ENCODE results near the gene PBX2. TPM values are rescaled to one million over a fixed set of nuclear protein-coding genes. Genes with fewer than 3 reads are reported as not detected.
A peak's percentile ranks its signal among the peaks of the same experiment; 100 is the strongest.

PBX2 gene
- total and polyA plus RNA-seq, 10 of the 15 experiments (the other 5 are each of a cell fraction or from before 2014, with no cell fraction given): 0.84 to 66.5 (median 20.6) TPM

GRCh38 chr6:32195902-32196681 is 6.1 kb upstream of the PBX2 start (continued):
- TF ChIP-seq ATF2 (IDR thresholded peaks at IDR 0.05; ENCODE audit: low read length) (no peak), EP300 (IDR thresholded peaks at IDR 0.05; ENCODE audit: borderline replicate concordance in 1 of 2, control insufficient read depth in 1 of 2, low read depth in 2 of 2, low read length in 2 of 2) (peak; percentile 69 to 75), MEF2A (IDR thresholded peaks at IDR 0.05; ENCODE audit: insufficient read depth, low read depth, low read length) (no peak), HDGF (IDR thresholded peaks at IDR 0.05) (no peak; the same call in 1 of the 2 replicates), ETV6 (conservative IDR thresholded peaks at IDR 0.05 in 1 of 2, IDR thresholded peaks at IDR 0.05 in 1 of 2; ENCODE audit: borderline replicate concordance in 1 of 2, low read depth in 1 of 2) (peak in 1 of 2 experiments; percentile 64; a peak in 2 of 4 replicates), RAD51 (IDR thresholded peaks at IDR 0.05) (no peak), TCF12 (IDR thresholded peaks at IDR 0.05; ENCODE audit: low read depth, low read length) (peak; percentile 91), POLR2AphosphoS5 (IDR thresholded peaks at IDR 0.05; ENCODE audit: low read length) (peak; percentile 87), ESRRA (IDR thresholded peaks at IDR 0.05; ENCODE audit: low read length) (no peak), HDAC6 (IDR thresholded peaks at IDR 0.05; ENCODE audit: unreplicated experiment) (no peak), IKZF2 (IDR thresholded peaks at IDR 0.05) (peak; percentile 91), ZNF622 (IDR thresholded peaks at IDR 0.05) (no peak), E2F4 (IDR thresholded peaks at IDR 0.05; ENCODE audit: low read depth, low read length) (peak; percentile 72), YY1 (IDR thresholded peaks at IDR 0.05; ENCODE audit: low read depth, low read length) (peak; percentile 23), EGR1 (IDR thresholded peaks at IDR 0.05; ENCODE audit: borderline replicate concordance in 1 of 2, low read depth in 2 of 2, low read length in 2 of 2) (peak in 1 of 2 experiments; percentile 70; a peak in 1 of 3 replicates), SP1 (IDR thresholded peaks at IDR 0.05; ENCODE audit: low read depth, low read length) (peak; percentile 44), LARP7 (IDR thresholded peaks at IDR 0.05) (peak; percentile 96), PBX3 (IDR thresholded peaks at IDR 0.05; ENCODE audit: insufficient replicate concordance, low read depth, low read length) (peak; percentile 76), TAF1 (IDR thresholded peaks at IDR 0.05; ENCODE audit: borderline replicate concordance, low read depth, low read length) (peak; percentile 54), SPI1 (IDR thresholded peaks at IDR 0.05; ENCODE audit: borderline replicate concordance, insufficient read depth, low read depth, low read length) (peak; percentile 52; the same call in 1 of the 2 replicates), HCFC1 (IDR thresholded peaks at IDR 0.05; ENCODE audit: low read length) (peak; percentile 63), HSF1 (IDR thresholded peaks at IDR 0.05; ENCODE audit: low read depth, low read length) (no peak), SIN3A (IDR thresholded peaks at IDR 0.05; ENCODE audit: low read depth, low read length) (peak; percentile 70; the same call in 1 of the 2 replicates), USF1 (IDR thresholded peaks at IDR 0.05; ENCODE audit: borderline replicate concordance, extremely low read length, insufficient read depth, low read depth, low read length) (no peak)
